HG03520 (cell line): ENCODE data around the gene P3H1.
A peak's percentile ranks its signal among the peaks of the same experiment; 100 is the strongest.
"Not testable (repeated sequence)": the region's sequence is repeated elsewhere in the genome, so short reads cannot be mapped to it uniquely, and the experiment has no call there.

Source experiments
- ATAC-seq: cut with Tn5 transposase; IDR thresholded peaks from one replicate; pipeline ENCODE4 v1.9.1; 2021; ENCODE audit warnings: mild to moderate bottlenecking, moderate library complexity; ENCODE audit not compliant: unreplicated experiment

P3H1 gene

GRCh38 chr1:42773420-42773819 is 6.6 kb upstream of the P3H1 start:
- no peak for ATAC-seq

GRCh38 chr1:42769811-42770210 is 3.0 kb upstream of the P3H1 start:
- no peak for ATAC-seq

DNA sequence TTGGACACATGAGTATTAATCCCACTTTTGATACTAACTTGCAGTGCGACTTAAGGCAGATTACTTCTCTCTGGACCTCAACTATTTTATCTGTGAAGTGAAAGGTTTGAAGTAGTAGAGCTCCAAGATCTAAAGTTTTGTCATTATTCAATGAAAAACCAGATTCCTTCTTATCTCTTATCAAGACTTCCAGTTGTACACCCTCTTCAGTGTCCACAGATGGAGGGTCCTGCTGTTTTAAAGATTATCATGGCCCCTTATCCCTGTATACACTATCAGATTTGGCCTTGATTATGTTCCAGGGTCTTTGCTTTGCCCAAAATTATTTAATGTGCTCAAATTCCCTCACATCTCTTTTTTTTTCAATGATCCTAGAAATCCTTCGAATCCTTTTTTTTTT is 1.3 kb upstream of the P3H1 start:
- ATAC-seq = no peak

DNA sequence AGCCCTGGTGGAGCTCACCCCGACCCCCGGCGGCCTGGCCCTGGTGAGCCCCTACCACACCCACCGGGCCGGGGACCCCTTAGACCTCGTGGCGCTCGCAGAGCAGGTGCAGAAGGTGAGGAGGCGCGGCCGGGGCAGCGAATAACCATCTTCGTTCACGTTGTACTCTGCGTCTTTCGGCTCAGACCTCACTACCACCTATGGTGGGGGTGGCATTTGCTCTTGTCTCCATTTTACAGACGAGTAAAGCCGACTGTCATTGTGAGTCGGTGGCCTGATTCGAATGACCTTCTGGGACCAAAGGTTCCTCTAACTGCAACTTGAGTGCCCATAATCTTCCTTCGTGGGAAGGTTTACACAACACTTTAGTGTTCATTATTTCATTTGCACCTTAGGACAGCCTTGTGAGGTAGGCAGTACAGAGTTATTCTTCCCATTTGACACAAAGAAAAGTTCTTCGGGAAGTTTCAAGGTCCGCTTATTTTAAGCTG is 727 bp upstream of the P3H1 start:
- peak; percentile 6 for ATAC-seq

- peak; percentile 21 for ATAC-seq
These were observed 742 bp downstream of the P3H1 start for GRCh38 chr1:42765832-42766740.

GRCh38 chr1:42765269-42765668 is 1.6 kb downstream of the P3H1 start:
- no peak for ATAC-seq

- ATAC-seq = no peak
These were observed 4.6 kb downstream of the P3H1 start for GRCh38 chr1:42762269-42762668.

GRCh38 chr1:42761567-42761966 is 5.3 kb downstream of the P3H1 start:
- no peak for ATAC-seq

DNA sequence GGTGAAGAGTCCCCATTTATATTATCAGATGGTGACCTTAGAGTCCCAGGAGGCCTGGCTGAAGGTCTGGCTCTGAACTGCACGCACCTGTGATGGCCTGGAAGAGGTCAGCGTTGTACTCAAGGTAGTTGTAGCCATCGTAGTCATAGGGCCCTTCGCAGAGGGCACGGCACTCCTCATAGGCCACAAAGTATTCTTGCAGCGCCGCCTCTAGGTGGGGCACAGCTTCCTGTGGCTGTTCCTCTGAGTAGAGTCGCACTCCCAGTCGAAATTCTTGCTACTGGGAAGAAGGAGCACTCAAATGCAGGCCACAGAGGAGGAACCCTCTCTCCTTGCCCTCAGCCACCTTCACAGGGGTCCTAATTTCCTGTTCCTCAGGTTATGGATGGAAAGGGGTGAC is 7.7 kb downstream of the P3H1 start:
- no peak for ATAC-seq

DNA sequence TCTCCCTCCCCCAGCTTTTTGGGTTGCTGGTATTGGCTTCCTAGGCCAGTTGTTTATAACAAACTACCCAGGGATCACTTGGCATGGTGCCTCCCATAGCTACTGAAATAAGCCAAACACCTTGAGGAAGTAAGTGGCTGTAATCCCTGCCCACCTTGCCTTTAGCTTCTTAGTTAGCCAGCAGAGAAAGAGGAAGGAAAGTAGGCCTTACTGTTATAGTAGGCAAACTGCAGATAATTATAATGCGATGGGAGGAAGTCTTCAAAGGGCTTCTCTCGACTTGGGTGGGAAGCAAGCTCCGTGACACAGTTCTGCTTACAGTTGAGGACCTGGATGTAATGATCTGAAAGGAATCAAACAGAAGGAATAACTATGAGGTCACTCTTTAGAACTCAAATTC is 8.2 kb downstream of the P3H1 start:
- ATAC-seq = no peak

GRCh38 chr1:42757892-42758275 is 8.9 kb downstream of the P3H1 start:
- no peak for ATAC-seq

DNA sequence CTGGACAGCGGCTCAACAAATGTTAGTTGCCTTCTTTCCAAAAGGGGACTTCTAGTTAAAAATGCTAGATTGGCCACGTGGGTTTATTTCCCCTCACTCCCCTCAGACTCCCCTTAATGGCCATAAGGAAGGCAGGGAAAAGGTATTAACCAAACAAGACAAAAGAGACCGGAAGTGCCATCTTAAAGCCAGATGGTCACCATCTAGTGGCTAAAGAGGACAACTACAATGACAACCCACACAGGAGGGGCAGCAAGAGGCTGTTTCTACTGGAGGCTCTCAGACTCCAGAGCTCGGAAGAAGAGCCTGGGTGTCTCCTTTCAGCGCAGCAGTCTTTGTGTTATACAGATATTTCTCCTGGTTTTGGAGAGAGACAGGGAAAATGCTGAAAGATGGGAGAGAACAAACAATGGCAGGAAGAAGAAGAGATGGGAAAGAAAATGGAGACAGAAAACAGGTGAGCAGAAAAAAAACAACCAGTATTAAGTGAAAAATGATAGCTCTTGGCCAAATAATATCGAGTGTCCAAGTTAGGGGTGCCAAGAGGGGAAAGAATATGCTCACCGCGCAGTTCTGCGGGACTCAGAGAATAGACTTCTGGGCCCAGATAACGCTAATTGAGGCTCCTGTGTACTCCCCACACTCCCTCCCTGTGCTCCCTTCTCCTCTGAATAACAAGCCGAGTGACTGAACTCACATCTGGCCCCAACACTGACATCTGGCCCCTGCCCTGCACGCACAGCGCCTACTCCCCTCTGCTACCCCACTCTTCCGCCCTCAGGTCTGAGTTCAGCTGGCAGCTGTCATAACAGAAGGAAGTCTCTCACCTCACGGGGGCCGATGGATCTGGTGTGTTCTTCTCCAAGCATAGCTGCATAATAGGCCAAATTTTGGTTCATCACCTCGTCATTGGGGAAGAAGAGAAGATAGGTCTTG is 9.6 kb downstream of the P3H1 start:
- ATAC-seq = no peak

- ATAC-seq = no peak
These were observed 13.8 kb downstream of the P3H1 start for GRCh38 chr1:42753070-42753469.

DNA sequence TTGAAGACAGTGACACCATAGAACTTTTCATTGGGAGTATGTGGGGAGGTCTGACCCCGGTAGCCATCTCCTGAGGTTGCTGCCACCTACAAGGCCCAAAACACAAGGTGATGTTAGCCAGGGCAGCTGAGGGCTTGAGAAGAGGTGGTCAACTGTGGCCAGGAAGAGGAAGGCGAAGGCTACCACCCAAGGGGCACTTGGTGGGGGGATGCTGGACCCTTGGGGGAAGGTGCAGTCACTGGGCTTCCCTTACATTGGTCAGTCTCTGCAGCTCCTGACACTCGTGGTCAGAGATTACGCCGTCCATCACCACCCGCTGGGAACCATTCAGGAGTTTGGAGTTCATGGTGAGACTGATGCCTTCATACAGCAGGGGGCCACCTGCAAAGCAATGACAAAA is 14.5 kb downstream of the P3H1 start:
- no peak for ATAC-seq

DNA sequence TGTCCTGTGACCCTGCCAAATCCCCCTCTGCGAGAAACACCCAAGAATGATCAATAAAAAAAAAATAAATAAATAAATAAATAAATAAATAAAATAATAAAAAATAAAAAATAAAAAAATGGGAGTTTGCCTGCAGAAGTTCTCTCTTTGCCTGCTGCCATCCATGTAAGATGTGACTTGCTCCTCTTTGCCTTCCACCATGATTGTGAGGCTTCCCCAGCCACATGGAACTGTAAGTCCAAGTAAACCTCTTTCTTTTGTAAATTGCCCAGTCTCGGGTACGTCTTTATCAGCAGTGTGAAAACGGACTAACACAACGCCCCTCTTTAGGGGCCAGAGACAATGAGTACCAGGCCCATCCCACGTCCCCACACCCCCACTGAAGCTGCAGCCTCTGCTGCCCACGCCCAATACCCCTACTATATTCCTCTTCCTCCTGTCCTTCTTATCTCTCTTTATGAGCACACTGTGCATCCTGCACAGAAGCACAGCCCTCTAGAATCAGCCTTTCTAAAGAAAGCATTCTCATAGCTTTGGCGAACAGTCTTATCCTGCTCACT is 15.2 kb downstream of the P3H1 start:
- ATAC-seq = not testable (repeated sequence)

DNA sequence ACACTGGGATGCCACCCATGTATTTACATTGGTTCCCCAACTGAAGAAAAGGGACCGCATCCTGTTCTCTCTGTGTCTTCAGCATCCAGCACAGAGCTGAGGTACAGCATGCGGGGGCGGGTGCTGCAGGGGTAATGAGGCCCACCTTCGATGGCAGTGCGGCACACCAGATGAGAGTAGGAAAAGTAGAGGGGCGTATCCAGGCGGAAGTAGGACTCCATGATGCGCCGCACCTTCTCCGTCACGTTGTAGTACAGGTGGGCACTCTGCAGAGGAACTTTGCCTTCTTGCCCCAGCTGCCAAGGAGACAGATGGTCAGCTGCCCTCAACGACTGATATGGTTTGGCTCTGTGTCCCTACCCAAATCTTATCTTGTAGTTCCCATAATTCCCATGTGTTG is 16.8 kb downstream of the P3H1 start:
- ATAC-seq = no peak

DNA sequence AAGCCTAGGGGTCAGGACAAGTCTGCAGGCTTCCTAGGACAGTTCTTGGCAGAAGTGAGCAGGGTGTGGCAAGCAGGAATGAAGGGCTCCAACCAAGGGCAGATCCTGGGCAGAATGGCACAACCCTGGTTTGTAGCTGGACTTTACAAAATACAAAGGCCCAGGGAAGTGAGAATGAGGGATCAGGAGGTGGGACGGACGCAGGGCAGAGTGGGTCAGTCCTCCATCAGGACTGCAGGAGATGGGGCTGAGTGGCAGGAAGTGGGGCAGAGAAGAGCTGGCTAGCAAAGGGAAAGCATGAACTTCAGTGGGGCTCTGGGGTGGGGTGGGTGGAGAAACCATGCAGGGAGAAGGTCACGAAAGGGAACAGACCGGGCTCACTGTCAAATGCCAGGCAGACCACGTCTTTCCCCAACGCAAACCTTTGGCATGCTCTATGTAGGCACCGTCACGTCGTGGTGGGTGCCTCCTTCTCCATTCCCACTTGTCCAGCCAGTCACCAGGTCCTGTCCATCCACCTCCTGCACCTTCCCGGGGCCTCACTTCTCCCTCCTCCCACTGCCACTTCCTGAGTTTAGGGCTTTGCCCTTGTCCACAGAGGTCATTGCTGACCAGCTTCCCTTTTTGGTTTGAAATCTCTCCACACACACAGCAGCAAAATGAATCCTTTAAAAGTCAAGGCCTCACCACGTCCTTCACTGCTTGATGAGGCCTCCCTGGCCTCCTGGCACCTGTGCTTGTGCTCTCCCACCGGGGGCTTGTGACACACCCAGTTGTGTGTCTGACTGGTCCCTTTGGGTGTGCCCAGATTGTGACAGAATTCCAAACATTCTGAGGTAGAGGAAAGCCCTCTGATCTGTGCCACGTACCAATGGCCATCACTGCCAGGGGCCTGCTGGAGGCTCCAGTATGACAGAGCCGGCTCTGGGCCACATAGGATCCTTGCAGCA is 18.1 kb downstream of the P3H1 start:
- ATAC-seq = no peak

DNA sequence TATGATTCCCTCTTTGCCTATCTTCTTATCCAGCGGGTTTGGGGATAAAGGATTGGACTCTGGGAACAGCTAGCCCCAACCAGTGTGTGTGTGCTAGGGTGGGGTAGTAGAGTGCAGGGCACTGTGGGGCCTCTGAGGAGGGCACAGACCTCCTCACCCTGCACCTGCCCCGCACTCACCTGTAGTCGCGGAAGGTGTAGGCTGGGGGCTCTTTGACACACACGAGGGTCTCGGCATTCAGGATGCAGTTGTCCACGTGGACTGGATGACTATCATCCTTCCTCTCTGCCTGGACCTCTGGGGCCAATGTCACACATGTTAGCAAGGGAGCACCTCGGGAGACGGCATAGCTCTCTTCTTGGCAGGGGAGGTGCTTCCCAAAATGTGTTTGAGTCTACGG is 18.8 kb downstream of the P3H1 start:
- ATAC-seq = no peak

DNA sequence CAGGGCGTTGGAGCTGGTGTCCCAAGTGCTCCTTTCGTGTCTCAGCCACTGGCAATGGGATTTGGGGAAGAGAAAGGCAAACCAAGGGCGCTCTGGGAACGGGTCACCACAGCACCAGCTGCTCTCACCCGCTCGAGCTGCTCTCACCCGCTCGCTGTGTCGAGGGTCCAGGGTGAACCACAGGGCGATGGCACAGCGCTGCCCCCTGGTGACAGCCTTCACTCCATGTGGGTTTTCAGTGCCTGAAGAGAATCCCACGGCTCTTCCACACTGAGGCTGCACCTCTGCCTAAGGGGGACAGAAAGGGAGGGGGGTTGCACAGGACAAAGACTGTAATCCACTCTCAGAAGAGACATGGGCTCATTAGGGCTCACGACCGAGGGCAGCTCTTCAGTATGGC is 19.7 kb downstream of the P3H1 start:
- no peak for ATAC-seq

DNA sequence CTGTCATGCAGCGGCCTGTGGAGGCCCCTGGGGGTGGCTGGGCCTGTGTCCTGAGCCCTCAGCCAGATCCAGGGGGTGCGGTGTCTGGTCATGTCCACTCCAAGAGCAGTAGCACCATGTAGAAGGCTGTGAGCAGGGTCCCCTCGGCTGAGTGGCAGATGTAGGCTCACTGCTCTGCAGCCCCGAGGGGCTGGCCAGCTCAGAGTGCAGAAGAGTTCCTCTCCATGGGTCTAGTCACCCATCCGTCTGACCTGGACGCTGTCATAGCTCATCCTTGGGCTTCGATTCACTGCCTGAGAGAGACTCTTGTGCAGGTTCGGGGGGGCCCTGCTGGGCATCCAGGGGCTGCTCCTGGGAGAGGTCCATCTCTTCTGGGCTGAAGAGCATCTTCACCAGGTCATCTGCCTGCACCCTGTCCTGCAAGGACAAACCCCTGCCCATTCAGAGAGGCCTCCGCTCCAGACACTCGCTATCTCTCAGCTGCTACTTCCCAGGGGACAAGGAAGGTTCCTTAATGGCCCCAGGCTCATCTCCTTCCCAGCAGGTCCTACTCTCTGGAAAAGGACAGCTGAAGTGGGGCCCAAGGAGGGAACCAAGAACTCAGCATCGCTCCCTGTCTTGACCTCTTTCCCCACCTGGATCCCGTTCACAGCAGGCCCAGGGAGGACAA is 20.3 kb downstream of the P3H1 start:
- ATAC-seq = no peak
